ENCODE measurements around the gene RMND1.
A peak's percentile ranks its signal among the peaks of the same experiment; 100 is the strongest.
"Not testable (repeated sequence)": the region's sequence is repeated elsewhere in the genome, so short reads cannot be mapped to it uniquely, and the experiment has no call there.

Gene RMND1

DNA sequence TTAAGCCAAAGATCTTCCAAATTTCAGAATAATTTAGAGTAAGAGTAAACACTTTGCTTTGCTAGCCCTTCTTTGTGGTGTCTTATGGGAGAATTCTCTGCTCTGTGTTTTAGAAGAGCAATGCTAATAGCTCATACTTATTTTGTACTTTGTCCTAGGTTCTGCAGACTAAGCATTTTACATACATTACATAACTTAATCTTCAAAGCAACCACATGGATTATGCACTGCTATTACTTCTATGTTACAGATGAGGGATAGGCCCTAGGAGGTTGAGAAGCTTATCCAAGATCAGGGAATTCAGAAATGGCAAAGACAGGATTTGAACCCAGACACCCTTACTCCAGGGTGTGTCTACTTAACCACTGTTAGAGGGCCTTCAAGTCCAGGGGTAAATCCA is 32.1 kb upstream of the RMND1 start:
- Histone ChIP-seq H3K36me3 (ENCODE audit: control insufficient read depth, low read depth, low read length) (no peaks in the 10 kb centered on the region), H3K4me3 (ENCODE audit: low read length) (no peak overlapping the region), H3K9me3 (ENCODE audit: control insufficient read depth, low read depth, low read length) (no peaks in the 10 kb centered on the region), H3K4me1 (ENCODE audit: control insufficient read depth, low read depth, low read length) (no peaks in the 10 kb centered on the region), H3K9ac (ENCODE audit: low read length) (no peak overlapping the region), H3K27me3 (ENCODE audit: control insufficient read depth, insufficient read depth, low read length) (no peaks in the 10 kb centered on the region), H3K27ac (ENCODE audit: low read length) (no peak overlapping the region)

DNA sequence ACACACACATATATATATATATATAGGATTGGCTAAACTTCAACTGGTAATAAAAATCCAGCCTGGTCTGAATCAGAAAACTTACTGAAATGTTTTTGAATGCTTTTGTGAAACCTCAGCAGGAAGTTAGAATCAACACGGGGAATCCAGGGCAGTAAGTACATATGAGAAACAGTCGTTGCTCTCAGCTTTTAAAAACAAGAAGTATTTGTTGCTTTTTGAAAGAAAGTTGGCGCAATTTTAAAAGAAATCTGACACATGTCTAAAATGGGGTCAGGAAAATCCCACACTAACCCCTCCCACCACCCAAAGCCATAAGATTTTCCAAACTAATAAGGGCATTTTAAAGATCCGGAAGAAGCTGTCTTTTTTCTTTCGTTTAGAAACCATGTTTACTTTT is 30.4 kb upstream of the RMND1 start:
- H3K4me3 ChIP-seq (ENCODE audit: low read length), result no peak overlapping the region
- no peaks in the 10 kb centered on the region for H3K9me3 ChIP-seq (ENCODE audit: control insufficient read depth, low read depth, low read length)
- no peak overlapping the region for H3K9ac ChIP-seq (ENCODE audit: low read length)
- H3K36me3 ChIP-seq (ENCODE audit: control insufficient read depth, low read depth, low read length), result no peaks in the 10 kb centered on the region
- H3K4me1 ChIP-seq (ENCODE audit: control insufficient read depth, low read depth, low read length), result no peaks in the 10 kb centered on the region
- H3K27me3 ChIP-seq (ENCODE audit: control insufficient read depth, insufficient read depth, low read length), result no peaks in the 10 kb centered on the region
- H3K27ac ChIP-seq (ENCODE audit: low read length), result no peak overlapping the region

DNA sequence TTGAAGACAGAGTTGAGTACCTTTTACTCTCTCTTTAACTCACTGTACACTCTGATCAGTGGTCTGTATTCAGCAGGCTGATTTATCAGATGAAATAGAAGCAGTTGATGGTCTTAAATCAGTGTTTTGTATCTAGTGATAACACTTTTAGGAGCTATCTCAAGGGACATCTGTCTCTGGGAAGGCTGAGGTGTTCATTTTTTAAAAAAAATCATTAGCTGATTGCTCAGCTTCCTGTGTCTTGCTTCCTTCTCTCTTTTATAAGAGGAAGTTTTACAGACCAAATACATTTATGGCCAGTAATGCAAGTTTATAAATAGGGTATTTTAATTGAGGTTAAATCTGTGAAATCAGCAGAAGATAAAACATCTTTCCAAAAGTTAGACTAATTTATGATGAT is 29.9 kb upstream of the RMND1 start:
- Histone ChIP-seq H3K4me3 (ENCODE audit: low read length) (no peak overlapping the region), H3K27me3 (ENCODE audit: control insufficient read depth, insufficient read depth, low read length) (no peaks in the 10 kb centered on the region), H3K9ac (ENCODE audit: low read length) (no peak overlapping the region), H3K27ac (ENCODE audit: low read length) (no peak overlapping the region), H3K36me3 (ENCODE audit: control insufficient read depth, low read depth, low read length) (no peaks in the 10 kb centered on the region), H3K9me3 (ENCODE audit: control insufficient read depth, low read depth, low read length) (no peaks in the 10 kb centered on the region), H3K4me1 (ENCODE audit: control insufficient read depth, low read depth, low read length) (no peaks in the 10 kb centered on the region)

DNA sequence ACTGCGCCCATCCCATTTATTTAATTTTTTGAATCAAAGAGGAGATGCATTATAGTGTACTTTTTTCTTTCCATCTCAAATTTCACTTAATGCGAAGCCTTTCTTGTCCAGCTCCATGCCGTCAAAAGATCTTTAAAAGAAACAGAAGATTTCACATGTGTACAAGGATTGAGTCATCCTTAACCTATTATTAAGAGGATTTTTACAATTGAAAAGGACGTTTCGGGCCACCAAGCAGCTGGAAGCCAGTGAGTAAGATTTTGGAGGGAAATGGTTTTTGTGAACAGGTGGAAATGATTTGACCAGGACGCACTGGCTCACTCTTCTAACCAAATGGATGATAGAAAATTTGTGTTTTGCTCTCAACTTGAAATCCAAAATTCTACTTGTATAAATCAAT is 26.7 kb upstream of the RMND1 start:
- Histone ChIP-seq H3K27ac (ENCODE audit: low read length) (no peak overlapping the region), H3K9me3 (ENCODE audit: control insufficient read depth, low read depth, low read length) (no peaks in the 10 kb centered on the region), H3K9ac (ENCODE audit: low read length) (no peak overlapping the region), H3K4me3 (ENCODE audit: low read length) (no peak overlapping the region), H3K4me1 (ENCODE audit: control insufficient read depth, low read depth, low read length) (no peaks in the 10 kb centered on the region), H3K36me3 (ENCODE audit: control insufficient read depth, low read depth, low read length) (no peaks in the 10 kb centered on the region), H3K27me3 (ENCODE audit: control insufficient read depth, insufficient read depth, low read length) (no peaks in the 10 kb centered on the region)

DNA sequence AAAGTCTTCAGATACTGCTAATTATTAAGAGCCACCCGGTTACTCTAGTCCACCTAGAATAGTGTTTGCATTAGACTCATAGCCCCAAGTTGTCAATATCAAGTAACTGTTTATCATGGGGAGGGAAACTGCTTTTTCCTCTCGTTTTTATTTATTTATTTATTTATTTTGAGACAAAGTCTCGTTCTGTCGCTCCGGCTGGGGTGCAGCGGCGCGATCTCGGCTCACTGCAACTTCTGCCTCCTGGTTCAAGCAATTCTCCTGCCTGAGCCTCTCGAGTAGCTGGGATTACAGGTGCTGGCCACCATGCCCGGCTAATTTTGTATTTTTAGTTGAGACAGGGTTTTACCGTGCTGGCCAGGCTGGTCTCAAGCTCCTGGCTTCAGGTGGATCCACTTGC is 25.8 kb upstream of the RMND1 start:
- H3K36me3 ChIP-seq (ENCODE audit: control insufficient read depth, low read depth, low read length), result no peaks in the 10 kb centered on the region
- H3K27me3 ChIP-seq (ENCODE audit: control insufficient read depth, insufficient read depth, low read length), result no peaks in the 10 kb centered on the region
- no peak overlapping the region for H3K4me3 ChIP-seq (ENCODE audit: low read length)
- no peaks in the 10 kb centered on the region for H3K9me3 ChIP-seq (ENCODE audit: control insufficient read depth, low read depth, low read length)
- H3K9ac ChIP-seq (ENCODE audit: low read length), result no peak overlapping the region
- no peak overlapping the region for H3K27ac ChIP-seq (ENCODE audit: low read length)
- H3K4me1 ChIP-seq (ENCODE audit: control insufficient read depth, low read depth, low read length), result no peaks in the 10 kb centered on the region

DNA sequence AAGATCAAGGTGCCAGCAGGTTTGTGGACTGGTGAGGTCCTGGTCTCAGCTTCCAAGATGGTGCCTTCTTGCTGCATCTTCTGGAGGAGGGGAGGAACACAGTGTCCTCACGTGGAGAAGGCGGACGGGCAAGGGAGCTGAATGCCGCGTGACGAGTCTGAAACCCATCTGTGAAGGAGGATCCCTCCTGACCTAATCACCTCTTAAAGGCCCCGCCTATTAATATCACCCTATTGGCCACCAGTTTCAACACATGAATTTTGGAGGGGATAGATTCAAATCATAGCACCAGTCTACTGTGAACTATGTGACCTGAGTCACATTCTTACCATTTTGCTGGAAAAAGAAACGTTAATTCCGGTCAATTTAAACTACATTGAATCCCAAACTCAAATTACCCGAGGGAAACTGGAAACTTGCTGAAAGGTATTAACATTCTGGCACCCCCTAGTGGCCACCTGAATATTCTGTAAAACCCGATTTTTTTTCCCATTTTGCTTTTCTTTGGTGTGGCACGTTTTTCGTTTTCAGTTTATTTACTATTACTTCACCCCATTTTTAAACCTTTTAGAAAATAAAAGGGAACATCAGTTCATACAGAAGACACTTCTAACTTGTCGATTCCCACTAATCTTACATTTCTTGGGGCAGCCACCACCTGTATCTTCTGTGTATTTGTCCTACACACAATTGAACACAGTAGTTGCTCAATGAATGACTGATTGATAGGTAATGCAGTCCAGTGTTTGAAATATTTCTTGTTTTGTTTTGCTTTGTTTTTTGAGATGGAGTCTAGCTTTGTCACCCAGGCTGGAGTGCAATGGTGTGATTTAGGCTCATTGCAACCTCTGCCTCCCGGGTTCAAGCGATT is 24.0 kb upstream of the RMND1 start:
- H3K9me3 ChIP-seq (ENCODE audit: control insufficient read depth, low read depth, low read length), result no peaks in the 10 kb centered on the region
- no peak overlapping the region for H3K9ac ChIP-seq (ENCODE audit: low read length)
- no peaks in the 10 kb centered on the region for H3K4me1 ChIP-seq (ENCODE audit: control insufficient read depth, low read depth, low read length)
- H3K36me3 ChIP-seq (ENCODE audit: control insufficient read depth, low read depth, low read length), result no peaks in the 10 kb centered on the region
- peak overlapping the region; percentile 6 for H3K4me3 ChIP-seq (ENCODE audit: low read length)
- no peaks in the 10 kb centered on the region for H3K27me3 ChIP-seq (ENCODE audit: control insufficient read depth, insufficient read depth, low read length)
- H3K27ac ChIP-seq (ENCODE audit: low read length), result no peak overlapping the region

DNA sequence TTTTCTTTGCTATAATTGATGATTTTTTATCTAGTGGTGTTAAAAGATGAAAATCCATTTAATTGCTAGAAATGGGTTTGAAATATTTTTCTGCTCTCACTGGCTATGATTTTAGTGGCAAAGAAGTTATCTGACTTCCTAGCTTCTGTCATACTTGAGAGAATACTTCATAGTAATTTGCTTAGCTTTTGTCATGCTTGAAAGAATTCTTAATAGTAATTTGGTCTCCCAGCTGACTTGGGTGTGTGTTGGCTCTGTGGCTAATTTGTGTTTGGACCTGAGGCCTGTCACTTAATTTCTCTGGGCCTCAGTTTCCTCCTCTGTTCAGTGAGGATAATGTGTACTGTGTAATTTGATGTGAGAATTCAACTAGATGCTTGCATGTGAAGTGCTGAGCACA is 12.8 kb upstream of the RMND1 start:
- Histone ChIP-seq H3K9me3 (ENCODE audit: control insufficient read depth, low read depth, low read length) (no peaks in the 10 kb centered on the region), H3K4me3 (ENCODE audit: low read length) (no peak overlapping the region), H3K36me3 (ENCODE audit: control insufficient read depth, low read depth, low read length) (peaks cover 41% of the 10 kb centered on the region)

DNA sequence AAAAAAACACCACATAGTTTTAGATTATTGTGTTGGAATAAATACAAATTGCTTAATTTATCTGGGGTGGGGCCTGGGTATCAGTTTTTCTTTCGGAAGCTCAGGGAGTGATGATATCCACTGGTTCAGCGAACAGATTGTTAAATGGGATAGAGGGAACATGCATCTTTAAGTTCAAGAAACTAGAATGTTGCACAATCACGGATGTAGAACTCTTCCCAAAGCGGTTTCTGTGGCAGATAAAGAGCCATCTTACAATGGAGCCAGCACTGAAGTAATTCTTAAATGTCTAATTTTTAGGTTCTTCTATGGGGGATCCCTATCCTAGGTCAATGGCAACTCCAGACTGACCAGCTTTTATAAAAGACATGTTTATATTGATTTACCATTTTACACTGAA is 9.7 kb upstream of the RMND1 start:
- no peak overlapping the region for H3K9ac ChIP-seq (ENCODE audit: low read length)
- H3K9me3 ChIP-seq (ENCODE audit: control insufficient read depth, low read depth, low read length), result no peaks in the 10 kb centered on the region
- no peaks in the 10 kb centered on the region for H3K27me3 ChIP-seq (ENCODE audit: control insufficient read depth, insufficient read depth, low read length)
- no peak overlapping the region for H3K4me3 ChIP-seq (ENCODE audit: low read length)
- H3K27ac ChIP-seq (ENCODE audit: low read length), result no peak overlapping the region
- H3K36me3 ChIP-seq (ENCODE audit: control insufficient read depth, low read depth, low read length), result peaks cover 52% of the 10 kb centered on the region
- no peaks in the 10 kb centered on the region for H3K4me1 ChIP-seq (ENCODE audit: control insufficient read depth, low read depth, low read length)

More for the DNA sequence above, 12.8 kb upstream of the RMND1 start:
- Histone ChIP-seq H3K27me3 (ENCODE audit: control insufficient read depth, insufficient read depth, low read length) (no peaks in the 10 kb centered on the region), H3K9ac (ENCODE audit: low read length) (no peak overlapping the region), H3K4me1 (ENCODE audit: control insufficient read depth, low read depth, low read length) (no peaks in the 10 kb centered on the region), H3K27ac (ENCODE audit: low read length) (no peak overlapping the region)

DNA sequence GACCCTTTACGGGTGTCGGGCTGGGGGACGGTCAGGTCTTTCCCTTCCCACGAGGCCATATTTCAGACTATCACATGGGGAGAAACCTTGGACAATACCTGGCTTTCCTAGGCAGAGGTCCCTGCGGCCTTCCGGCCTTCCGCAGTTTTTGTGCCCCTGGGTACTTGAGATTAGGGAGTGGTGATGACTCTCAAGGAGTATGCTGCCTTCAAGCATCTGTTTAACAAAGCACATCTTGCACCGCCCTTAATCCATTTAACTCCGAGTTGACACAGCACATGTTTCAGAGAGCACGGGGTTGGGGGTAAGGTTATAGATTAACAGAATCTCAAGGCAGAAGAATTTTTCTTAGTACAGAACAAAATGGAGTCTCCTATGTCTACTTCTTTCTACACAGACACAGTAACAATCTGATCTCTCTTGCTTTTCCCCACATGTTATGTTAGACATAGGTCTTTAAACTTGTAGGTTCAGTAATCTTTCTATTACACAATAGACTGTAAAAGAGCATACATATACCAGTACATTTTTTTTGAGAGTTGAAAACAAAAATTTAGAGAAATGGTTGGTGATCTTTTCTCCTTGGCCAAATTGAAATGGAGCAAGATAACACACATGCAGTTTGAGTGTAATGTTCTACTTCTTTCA is 3.9 kb upstream of the RMND1 start:
- H3K27me3 ChIP-seq (ENCODE audit: control insufficient read depth, insufficient read depth, low read length); H3K27ac ChIP-seq (ENCODE audit: low read length); H3K9me3 ChIP-seq (ENCODE audit: control insufficient read depth, low read depth, low read length); H3K9ac ChIP-seq (ENCODE audit: low read length); H3K4me3 ChIP-seq (ENCODE audit: low read length): not testable (repeated sequence)
- Histone ChIP-seq H3K36me3 (ENCODE audit: control insufficient read depth, low read depth, low read length) (peaks cover 25% of the 10 kb centered on the region), H3K4me1 (ENCODE audit: control insufficient read depth, low read depth, low read length) (peaks cover 15% of the 10 kb centered on the region)

DNA sequence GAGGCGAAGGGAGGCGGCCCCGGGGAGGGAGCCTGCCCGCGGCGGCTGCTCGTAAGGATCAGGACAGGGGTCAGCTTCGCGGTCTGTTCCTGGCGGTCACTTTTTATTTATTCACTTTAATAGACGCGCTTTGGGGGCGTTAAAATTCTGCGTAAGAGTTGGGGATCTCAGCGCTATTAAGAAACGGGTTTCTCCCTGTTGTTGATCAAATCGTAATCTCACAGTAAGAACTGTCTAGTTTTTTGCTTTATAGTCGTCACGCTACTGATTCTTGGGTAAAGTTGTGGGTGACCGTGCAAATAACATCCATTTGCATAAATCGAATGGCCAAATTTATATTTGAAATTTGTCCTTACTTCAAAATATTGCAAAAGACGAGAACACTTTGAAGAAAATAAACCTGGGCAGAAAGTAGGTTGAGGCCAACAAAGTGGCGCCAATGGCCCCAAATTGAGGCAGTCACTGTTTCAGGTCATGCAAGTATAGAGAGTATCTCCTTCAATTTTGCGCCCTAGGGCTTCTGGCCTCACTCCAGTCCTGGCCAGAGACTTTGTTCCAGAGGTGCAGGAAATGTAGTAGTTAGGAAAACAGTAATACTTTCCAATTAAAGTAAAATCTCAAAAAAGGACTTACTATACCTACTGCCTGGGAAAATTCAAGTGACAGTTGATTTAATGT is 963 bp upstream of the RMND1 start:
- Histone ChIP-seq H3K36me3 (ENCODE audit: control insufficient read depth, low read depth, low read length) (peaks cover 4% of the 10 kb centered on the region), H3K27ac (ENCODE audit: low read length) (peak overlapping the region; percentile 64), H3K4me1 (ENCODE audit: control insufficient read depth, low read depth, low read length) (peaks cover 15% of the 10 kb centered on the region), H3K27me3 (ENCODE audit: control insufficient read depth, insufficient read depth, low read length) (no peaks in the 10 kb centered on the region), H3K9me3 (ENCODE audit: control insufficient read depth, low read depth, low read length) (no peaks in the 10 kb centered on the region), H3K4me3 (ENCODE audit: low read length) (peak overlapping the region; percentile 99), H3K9ac (ENCODE audit: low read length) (peak overlapping the region; percentile 91)

DNA sequence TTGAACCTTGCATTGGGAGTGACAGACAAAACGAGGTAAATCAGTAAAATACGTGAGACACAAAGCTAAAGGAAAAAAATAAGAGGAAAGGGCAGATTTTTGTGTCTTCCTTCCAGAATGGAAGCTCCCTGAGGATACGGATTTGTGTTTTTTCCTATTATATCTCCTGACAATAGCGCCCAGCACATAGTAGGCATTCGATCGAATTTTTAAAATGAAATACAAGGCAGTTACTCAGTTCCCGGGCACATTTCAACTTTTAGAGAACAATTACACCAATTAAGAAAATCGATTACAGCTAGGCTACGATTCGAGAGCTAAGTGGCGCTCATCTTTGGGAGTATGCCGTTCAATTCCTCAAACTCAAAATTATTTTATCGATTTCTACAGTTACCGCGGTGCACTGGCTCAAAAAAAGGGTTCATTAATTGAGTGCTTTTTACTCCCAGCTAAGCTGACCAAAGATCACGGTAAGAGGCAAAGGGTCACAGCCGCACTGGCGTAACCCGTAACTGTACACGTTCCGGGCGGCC is 443 bp downstream of the RMND1 start:
- no peaks in the 10 kb centered on the region for H3K9me3 ChIP-seq (ENCODE audit: control insufficient read depth, low read depth, low read length)
- H3K4me3 ChIP-seq (ENCODE audit: low read length), result peak overlapping the region; percentile 92
- H3K27me3 ChIP-seq (ENCODE audit: control insufficient read depth, insufficient read depth, low read length), result no peaks in the 10 kb centered on the region
- H3K9ac ChIP-seq (ENCODE audit: low read length), result peak overlapping the region; percentile 95
- peaks cover 15% of the 10 kb centered on the region for H3K4me1 ChIP-seq (ENCODE audit: control insufficient read depth, low read depth, low read length)
- peak overlapping the region; percentile 41 for H3K27ac ChIP-seq (ENCODE audit: low read length)
- H3K36me3 ChIP-seq (ENCODE audit: control insufficient read depth, low read depth, low read length), result no peaks in the 10 kb centered on the region
